ENCODE measurements around the gene CASZ1.
A peak's percentile ranks its signal among the peaks of the same experiment; 100 is the strongest.

The CASZ1 gene

GRCh38 chr1:10818262-10819197 lies 22.1 kb upstream of the CASZ1 start:
- no peak for TF ChIP-seq TAF1 (IDR thresholded peaks at IDR 0.05; ENCODE audit: low read depth)
- TF ChIP-seq EGR1 (IDR thresholded peaks at IDR 0.05), result no peak
- no peak for TF ChIP-seq ZBTB7A (IDR thresholded peaks at IDR 0.05; ENCODE audit: low read depth)
- no peak for TF ChIP-seq EP300 (IDR thresholded peaks at IDR 0.05; ENCODE audit: borderline replicate concordance)
- no peak for TF ChIP-seq CREB1 (IDR thresholded peaks at IDR 0.05; ENCODE audit: low read depth)
- no peak for TF ChIP-seq NFIC (IDR thresholded peaks at IDR 0.05)
- no peak for TF ChIP-seq TCF12 (IDR thresholded peaks at IDR 0.05; ENCODE audit: low read depth)
- TF ChIP-seq CEBPB (IDR thresholded peaks at IDR 0.05), result no peak
- TF ChIP-seq MAX (IDR thresholded peaks at IDR 0.05), result no peak
- TF ChIP-seq TEAD4 (IDR thresholded peaks at IDR 0.05), result no peak
- TF ChIP-seq RAD21 (IDR thresholded peaks at IDR 0.05; ENCODE audit: low read depth), result no peak

GRCh38 chr1:10816743-10817369 lies 20.4 kb upstream of the CASZ1 start:
- TF ChIP-seq FOXM1 (IDR thresholded peaks at IDR 0.05; ENCODE audit: borderline replicate concordance, low read depth), result no peak
- peak; percentile 59; the same call in 1 of the 2 replicates for TF ChIP-seq REST (IDR thresholded peaks at IDR 0.05; ENCODE audit: low read depth)

GRCh38 chr1:10816233-10816632 lies 19.8 kb upstream of the CASZ1 start:
- TF ChIP-seq MAX (IDR thresholded peaks at IDR 0.05), result no peak
- TF ChIP-seq YY1 (IDR thresholded peaks at IDR 0.05; ENCODE audit: low read depth), result no peak
- TF ChIP-seq TAF1 (IDR thresholded peaks at IDR 0.05; ENCODE audit: low read depth), result no peak
- no peak for TF ChIP-seq EP300 (IDR thresholded peaks at IDR 0.05; ENCODE audit: borderline replicate concordance)
- no peak for TF ChIP-seq TEAD4 (IDR thresholded peaks at IDR 0.05)
- TF ChIP-seq ZBTB7A (IDR thresholded peaks at IDR 0.05; ENCODE audit: low read depth), result no peak
- no peak for TF ChIP-seq USF1 (IDR thresholded peaks at IDR 0.05)
- TF ChIP-seq TCF12 (IDR thresholded peaks at IDR 0.05; ENCODE audit: low read depth), result no peak
- no peak for TF ChIP-seq CEBPB (IDR thresholded peaks at IDR 0.05)
- no peak for TF ChIP-seq CREB1 (IDR thresholded peaks at IDR 0.05; ENCODE audit: low read depth)
- no peak for TF ChIP-seq FOXM1 (IDR thresholded peaks at IDR 0.05; ENCODE audit: borderline replicate concordance, low read depth)
- no peak for TF ChIP-seq EGR1 (IDR thresholded peaks at IDR 0.05)
- no peak for TF ChIP-seq RAD21 (IDR thresholded peaks at IDR 0.05; ENCODE audit: low read depth)
- TF ChIP-seq NFIC (IDR thresholded peaks at IDR 0.05), result no peak
- TF ChIP-seq REST (IDR thresholded peaks at IDR 0.05; ENCODE audit: low read depth), result no peak

GRCh38 chr1:10815858-10816195 lies 19.4 kb upstream of the CASZ1 start:
- TF ChIP-seq NFIC (IDR thresholded peaks at IDR 0.05), result no peak
- TF ChIP-seq CREB1 (IDR thresholded peaks at IDR 0.05; ENCODE audit: low read depth), result no peak

- TF ChIP-seq NFIC (IDR thresholded peaks at IDR 0.05) (no peak), REST (IDR thresholded peaks at IDR 0.05; ENCODE audit: low read depth) (no peak), TCF12 (IDR thresholded peaks at IDR 0.05; ENCODE audit: low read depth) (no peak), RAD21 (IDR thresholded peaks at IDR 0.05; ENCODE audit: low read depth) (no peak), MAX (IDR thresholded peaks at IDR 0.05) (no peak), TAF1 (IDR thresholded peaks at IDR 0.05; ENCODE audit: low read depth) (no peak), ZBTB7A (IDR thresholded peaks at IDR 0.05; ENCODE audit: low read depth) (no peak), EP300 (IDR thresholded peaks at IDR 0.05; ENCODE audit: borderline replicate concordance) (no peak), TEAD4 (IDR thresholded peaks at IDR 0.05) (no peak), FOXM1 (IDR thresholded peaks at IDR 0.05; ENCODE audit: borderline replicate concordance, low read depth) (no peak), YY1 (IDR thresholded peaks at IDR 0.05; ENCODE audit: low read depth) (no peak), CREB1 (IDR thresholded peaks at IDR 0.05; ENCODE audit: low read depth) (no peak), USF1 (IDR thresholded peaks at IDR 0.05) (no peak)
These were observed 18.8 kb upstream of the CASZ1 start for GRCh38 chr1:10814976-10815857.

Data from Ishikawa (cell line).